HCT116 (cell line): ENCODE data around the gene SLC35F3. TPM values are rescaled to one million over a fixed set of nuclear protein-coding genes. Genes with fewer than 3 reads are reported as not detected.

Source experiments
- ATAC-seq: fragments of 200-7000 bp; cut with Tn5 transposase; 2 replicates; pipeline ENCODE4 v1.9.1; 2020; ENCODE audit warnings: mild to moderate bottlenecking, moderate library complexity
- BruUV-seq: library from RNA; stranded (reverse); fragments of 400-500 nt; replicated peaks from 2 replicates; lab custom pipeline; 2021; lab: Mats Ljungman, UMichigan
- CTCF ChIA-PET: fragments of 300-600 bp; sonication (Branson Sonifier 250); formaldehyde crosslinking; loops from one replicate; lab custom pipeline; 2021; ENCODE audit warnings: antibody characterized with exemption; lab: Charles Lee
- POLR2A ChIA-PET: fragments of 300-600, 350-600 bp; sonication (Branson Sonifier 250); formaldehyde crosslinking; loops from one replicate; lab custom pipeline; 2021; ENCODE audit warnings: antibody characterized with exemption; lab: Charles Lee
- RAD21 ChIA-PET, 2 experiments: fragments of 300-600 bp; sonication (Branson Sonifier 250); formaldehyde crosslinking; loops; one replicate each; lab custom pipeline; 2023; ENCODE audit warnings: low total read pairs in 2 of 2; ENCODE audit not compliant: uncharacterized antibody in 2 of 2, unreplicated experiment in 2 of 2, low non-redundant PET in 1 of 2; lab: Charles Lee
- DNase-seq: peaks from one replicate; pipeline ENCODE4 v3.0.0-alpha.2; 2010; ENCODE audit warnings: low read depth, low spot score
- H2AFZ ChIP-seq: fragments of 200-600 bp; shearing (Covaris generic), sonication (generic); 2 replicates; pipeline ENCODE4 v1.6.1; 2017; ENCODE audit warnings: low read depth, mixed run types, mixed read lengths, antibody characterized with exemption, low read length; ENCODE audit not compliant: poor library complexity, severe bottlenecking
- H3K27ac ChIP-seq: 2 replicates; pipeline ENCODE4 v1.5.1; 2012; ENCODE audit warnings: low read depth, low read length
- H3K27me3 ChIP-seq: fragments of 200-600 bp; sonication (generic); 2 replicates; pipeline ENCODE4 v1.6.1; 2016; ENCODE audit warnings: mixed run types, low read length, mixed read lengths; ENCODE audit not compliant: insufficient read depth
- H3K36me3 ChIP-seq, 2 experiments: fragments of 200-500 bp in 1 of 2; fragments of 200-600 bp in 1 of 2; sonication (Bioruptor generic) in 1 of 2; sonication (generic) in 1 of 2; 2 replicates each; pipeline versions ENCODE4 v1.5.1 to v1.6.1; 2014 to 2016; ENCODE audit warnings: low read length in 2 of 2, inconsistent platforms in 1 of 2, mixed read lengths in 1 of 2, mixed run types in 1 of 2; ENCODE audit not compliant: insufficient read depth in 2 of 2, control insufficient read depth in 1 of 2
- H3K4me1 ChIP-seq, 2 experiments: fragments of 200-600 bp in 1 of 2; sonication (generic) in 1 of 2; 2 replicates each; pipeline versions ENCODE4 v1.5.1 to v1.6.1; 2012 to 2017; ENCODE audit warnings: low read length in 2 of 2, inconsistent platforms in 1 of 2, mild to moderate bottlenecking in 1 of 2, mixed read lengths in 1 of 2, mixed run types in 1 of 2, moderate library complexity in 1 of 2; ENCODE audit not compliant: insufficient read depth in 2 of 2, control insufficient read depth in 1 of 2
- H3K4me2 ChIP-seq: fragments of 200-600 bp; sonication (generic); 2 replicates; pipeline ENCODE4 v1.6.1; 2017; ENCODE audit warnings: mixed run types, low read length, mixed read lengths
- H3K4me3 ChIP-seq, 2 experiments: fragments of 200-600 bp in 1 of 2; sonication (generic) in 1 of 2; replicated peaks in 1 of 2; 2 replicates each; pipeline ENCODE4 v1.5.1; 2011 to 2016; ENCODE audit warnings: low read length in 2 of 2, control low read depth in 1 of 2, low read depth in 1 of 2, mild to moderate bottlenecking in 1 of 2, mixed read lengths in 1 of 2, mixed run types in 1 of 2
- H3K79me2 ChIP-seq: fragments of 200-600 bp; sonication (generic); 2 replicates; pipeline ENCODE4 v1.6.1; 2017; ENCODE audit warnings: mild to moderate bottlenecking, mixed run types, low read length, moderate library complexity, mixed read lengths; ENCODE audit not compliant: insufficient read depth
- H3K9ac ChIP-seq: fragments of 200-600 bp; sonication (generic); 2 replicates; pipeline ENCODE4 v1.6.1; 2016; ENCODE audit warnings: low read length, mixed read lengths
- H3K9me2 ChIP-seq: fragments of 200-600 bp; sonication (generic), shearing (Covaris generic); 2 replicates; pipeline ENCODE4 v1.6.1; 2017; ENCODE audit warnings: mixed run types, mild to moderate bottlenecking, moderate library complexity; ENCODE audit not compliant: insufficient read depth
- H3K9me3 ChIP-seq, 2 experiments: fragments of 200-500 bp in 1 of 2; fragments of 200-600 bp in 1 of 2; sonication (Bioruptor generic) in 1 of 2; sonication (generic) in 1 of 2; 2 replicates each; pipeline ENCODE4 v1.6.1; 2014 to 2017; ENCODE audit warnings: low read length in 2 of 2, mixed read lengths in 2 of 2, inconsistent platforms in 1 of 2, low read depth in 1 of 2, mild to moderate bottlenecking in 1 of 2, mixed run types in 1 of 2, moderate library complexity in 1 of 2; ENCODE audit not compliant: control insufficient read depth in 1 of 2, insufficient read depth in 1 of 2
- H4K20me1 ChIP-seq: fragments of 200-600 bp; sonication (generic), shearing (Covaris generic); 2 replicates; pipeline ENCODE4 v1.6.1; 2017; ENCODE audit warnings: mixed run types, mild to moderate bottlenecking, moderate library complexity; ENCODE audit not compliant: insufficient read depth
- ATF3 ChIP-seq: IDR thresholded peaks from 2 replicates; pipeline ENCODE4 v1.6.1; 2012
- CTCF ChIP-seq, 3 experiments: fragments of 200-600 bp in 1 of 3; sonication (generic) in 1 of 3; IDR thresholded peaks in 2 of 3; conservative IDR thresholded peaks in 1 of 3; 2 replicates each; pipeline ENCODE4 v1.5.1; 2012 to 2017; ENCODE audit warnings: low read depth in 2 of 3, low read length in 2 of 3, antibody characterized with exemption in 1 of 3, borderline replicate concordance in 1 of 3, control low read depth in 1 of 3, mild to moderate bottlenecking in 1 of 3, mixed read lengths in 1 of 3, mixed run types in 1 of 3, moderate library complexity in 1 of 3; ENCODE audit not compliant: insufficient read depth in 1 of 3
- EZH2 ChIP-seq: fragments of 200-600 bp; sonication (generic); IDR thresholded peaks from 2 replicates; pipeline ENCODE4 v1.6.1; 2017; ENCODE audit warnings: antibody characterized with exemption, mixed run types
- MAX ChIP-seq: IDR thresholded peaks from 2 replicates; pipeline ENCODE4 v1.6.1; 2012
- RAD21 ChIP-seq: IDR thresholded peaks from 2 replicates; pipeline ENCODE4 v1.6.1; 2012; ENCODE audit warnings: low read depth, mild to moderate bottlenecking
- SP1 ChIP-seq: IDR thresholded peaks from 2 replicates; pipeline ENCODE4 v1.6.1; 2012; ENCODE audit warnings: low read depth
- TCF7L2 ChIP-seq: IDR thresholded peaks from 2 replicates; pipeline ENCODE4 v1.7.0; 2011; ENCODE audit warnings: borderline replicate concordance, inconsistent platforms; ENCODE audit not compliant: insufficient read depth, insufficient read length; ENCODE audit errors: extremely low read depth
- ZNF274 ChIP-seq: fragments of 200-500 bp; sonication (Bioruptor generic); IDR thresholded peaks from 2 replicates; pipeline ENCODE4 v1.6.1; 2014; ENCODE audit warnings: mild to moderate bottlenecking, low read depth, low read length, inconsistent platforms
- intact Hi-C: fragments of 100-400 bp; cut with micrococcal nuclease; formaldehyde crosslinking; loops from 2 replicates; pipeline ENCODE4 v1.10.0; 2022
- total RNA-seq: library from RNA; stranded (reverse); gene quantifications from one replicate; pipeline ENCODE4 v1.2.1, GENCODE V29; 2021; ENCODE audit not compliant: unreplicated experiment

The SLC35F3 gene
- total RNA-seq, 1 experiment from 2014 or later, result 6.4 TPM

GRCh38 chr1:234069760-234070159 is 165.3 kb downstream of the SLC35F3 start:
- Histone ChIP-seq H3K27me3 (no peaks in the 10 kb centered on the region), H4K20me1 (no peaks in the 10 kb centered on the region)
- intact Hi-C loops, result loop anchor here (2.0 to 5.0 kb wide), 2 partner anchors 162 to 279 kb away; no protein-coding TSS in a partner anchor

GRCh38 chr1:234072793-234073192 is 168.3 kb downstream of the SLC35F3 start:
- DNase-seq, result no peak
- H3K9ac ChIP-seq, result no peak overlapping the region
- ChIA-PET RAD21 (no interaction called here), POLR2A (no interaction called here), CTCF (no interaction called here)
- H3K4me2 ChIP-seq, result no peak overlapping the region
- no TSS peak for BruUV-seq
- H3K27me3 ChIP-seq, result no peaks in the 10 kb centered on the region
- no peaks in the 10 kb centered on the region for H3K4me1 ChIP-seq
- peaks cover 4% of the 10 kb centered on the region; the same call in 1 of the 2 replicates for H3K79me2 ChIP-seq
- ATAC-seq, result no peak
- no peak overlapping the region for H3K4me3 ChIP-seq
- intact Hi-C loops, result no loop called here
- no peak overlapping the region for H3K27ac ChIP-seq
- 0 out of 2 replicates have a peak, but pooled peaks cover 4% of the 10 kb centered on the region for H4K20me1 ChIP-seq
- no peaks in the 10 kb centered on the region for H3K36me3 ChIP-seq
- H2AFZ ChIP-seq, result no peak overlapping the region
- H3K9me2 ChIP-seq, result no peaks in the 10 kb centered on the region
- H3K9me3 ChIP-seq, result no peaks in the 10 kb centered on the region
- TF ChIP-seq EZH2 (no peak), SP1 (no peak), ATF3 (no peak), RAD21 (no peak), CTCF (IDR thresholded peaks at IDR 0.05 in 2 of 3, conservative IDR thresholded peaks at IDR 0.05 in 1 of 3; ENCODE audit: borderline replicate concordance in 1 of 3, insufficient read depth in 1 of 3, low read depth in 2 of 3, low read length in 2 of 3) (no peak), TCF7L2 (no peak), MAX (no peak), ZNF274 (no peak)

More at GRCh38 chr1:234069760-234070159, 165.3 kb downstream of the SLC35F3 start:
- ATAC-seq (no peak), DNase-seq (no peak)
- H3K4me2 ChIP-seq, result no peak overlapping the region
- no peaks in the 10 kb centered on the region for H3K36me3 ChIP-seq
- POLR2A ChIA-PET, result no interaction called here
- RAD21 ChIA-PET, result no interaction called here
- no peaks in the 10 kb centered on the region for H3K4me1 ChIP-seq
- BruUV-seq, result no TSS peak
- H3K27ac ChIP-seq, result no peak overlapping the region
- no peak overlapping the region for H2AFZ ChIP-seq
- CTCF ChIA-PET, result interaction anchor here (1.1 kb wide), 1 partner anchor 629 kb away, joined by 3 read pairs; no protein-coding TSS in a partner anchor
- no peaks in the 10 kb centered on the region for H3K9me2 ChIP-seq
- no peaks in the 10 kb centered on the region for H3K9me3 ChIP-seq
- H3K79me2 ChIP-seq, result no peaks in the 10 kb centered on the region; the same call in 1 of the 2 replicates
- TF ChIP-seq SP1 (no peak), RAD21 (peak; percentile 58), CTCF (IDR thresholded peaks at IDR 0.05 in 2 of 3, conservative IDR thresholded peaks at IDR 0.05 in 1 of 3; ENCODE audit: borderline replicate concordance in 1 of 3, insufficient read depth in 1 of 3, low read depth in 2 of 3, low read length in 2 of 3) (peak in 2 of 3 experiments; percentile 6 to 28; a peak in 2 of 6 replicates)
- H3K4me3 ChIP-seq, result no peak overlapping the region
- H3K9ac ChIP-seq, result no peak overlapping the region
